ENCODE results near the gene TMEM37. TPM values are rescaled to one million over a fixed set of nuclear protein-coding genes. Genes with fewer than 3 reads are reported as not detected.

The TMEM37 gene
- total RNA-seq, 5 donors from 2014 or later (not counting 1 experiment from before 2014, with no cell fraction given): 0.44 to 0.60 TPM; not detected in 3

DNA sequence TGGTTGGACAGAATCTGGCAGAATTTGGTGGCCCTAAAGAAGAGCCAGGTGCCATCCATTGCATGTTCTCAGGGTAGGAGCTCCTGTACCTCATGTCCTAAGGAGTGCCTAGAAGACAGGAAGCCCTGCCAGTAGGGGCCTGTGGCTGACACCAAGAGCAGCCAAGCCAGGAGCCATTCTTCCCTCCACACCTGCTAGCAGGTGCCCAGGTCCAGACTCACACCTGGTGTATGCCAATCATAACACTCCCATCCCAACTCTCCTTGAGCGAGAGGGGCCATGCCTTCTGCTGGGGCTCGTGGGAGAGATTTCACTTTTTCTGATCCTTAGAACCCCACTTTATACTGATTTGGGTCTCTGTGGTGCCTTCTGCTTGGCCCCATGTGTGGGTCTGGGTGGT, 26.5 kb upstream of the TMEM37 start:
- Mint-ChIP-seq H3K27me3 (peaks cover 0 to 15% of the 10 kb centered on the region in 2 donors), H3K4me3 (no peak overlapping the region), H3K9me3 (no peaks in the 10 kb centered on the region), H3K27ac (no peak overlapping the region), H3K4me1 (no peaks in the 10 kb centered on the region), H3K36me3 (no peaks in the 10 kb centered on the region)
- Histone ChIP-seq H3K4me3 (ENCODE audit: control insufficient read depth in 1 of 2, extremely low read depth in 1 of 2, low read length in 1 of 2) (no peak overlapping the region), H3K27ac (ENCODE audit: low read length) (no peak overlapping the region), H3K4me1 (ENCODE audit: control insufficient read depth in 1 of 2, extremely low read depth in 1 of 2, insufficient read depth in 2 of 2, low read length in 2 of 2) (no peaks in the 10 kb centered on the region), H3K9me3 (no peaks in the 10 kb centered on the region), H3K27me3 (replicated peaks in 1 of 2; ENCODE audit: control insufficient read depth in 2 of 2, extremely low read depth in 1 of 2, insufficient read depth in 2 of 2, low read length in 1 of 2) (peaks cover 0 to 11% of the 10 kb centered on the region in 2 experiments), H3K36me3 (ENCODE audit: control insufficient read depth in 2 of 2, extremely low read depth in 1 of 2, insufficient read depth in 1 of 2, low read length in 1 of 2) (no peaks in the 10 kb centered on the region)
- DNase-seq: no peak
- ChIA-PET POLR2A (no interaction called here), CTCF (no interaction called here)
- no CpG with 5 or more reads among the region's 2 CpGs for WGBS (ENCODE audit: insufficient coverage)
- ATAC-seq (replicated peaks in 1 of 4): no peak

DNA sequence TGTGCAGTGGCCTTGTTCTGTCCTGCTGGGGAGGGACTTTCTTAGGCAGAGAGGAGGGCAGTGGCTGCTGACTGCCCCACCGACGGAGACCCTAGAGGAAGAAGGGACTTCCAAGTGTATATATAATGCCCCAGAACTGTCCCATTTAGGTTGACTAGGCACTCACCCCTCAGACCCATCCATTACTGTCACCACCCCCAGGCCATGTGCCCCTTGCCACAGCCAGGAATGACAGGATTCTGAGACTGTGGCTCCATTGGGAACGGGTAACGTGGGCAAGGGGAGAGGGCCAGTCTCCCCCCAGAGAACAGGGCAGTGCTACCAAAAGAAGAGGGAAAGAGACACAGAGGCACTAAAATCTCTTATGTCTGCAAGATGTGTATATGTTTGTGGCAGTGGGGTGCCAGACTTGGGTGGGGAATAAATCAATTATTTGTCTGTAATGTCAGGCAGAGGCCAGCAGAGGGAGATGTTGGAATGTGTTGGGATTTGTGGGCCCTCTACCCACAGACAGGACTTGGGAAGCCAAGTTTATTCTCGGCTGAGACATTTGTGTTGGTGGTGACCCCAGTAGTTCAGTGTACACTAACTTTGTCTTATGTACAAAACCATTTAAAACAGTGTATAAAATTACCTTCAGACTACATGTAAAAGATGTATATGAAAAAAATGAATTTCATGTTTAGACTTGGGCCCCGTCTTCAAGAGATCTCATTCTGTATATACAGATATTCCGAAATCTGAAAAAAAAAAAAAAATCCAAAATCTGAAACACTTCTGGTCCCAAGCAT, 24.0 kb upstream of the TMEM37 start:
- Mint-ChIP-seq H3K27me3 (peaks cover 4 to 13% of the 10 kb centered on the region in 2 donors), H3K4me3 (no peak overlapping the region), H3K9me3 (no peaks in the 10 kb centered on the region), H3K36me3 (no peaks in the 10 kb centered on the region), H3K4me1 (no peaks in the 10 kb centered on the region), H3K27ac (no peak overlapping the region)
- POLR2A ChIA-PET: no interaction called here
- WGBS (ENCODE audit: insufficient coverage): 82% methylated on average over 4 of the region's 7 CpGs
- H3K36me3 ChIP-seq (ENCODE audit: control insufficient read depth in 2 of 2, extremely low read depth in 1 of 2, insufficient read depth in 1 of 2, low read length in 1 of 2): no peaks in the 10 kb centered on the region
- DNase-seq: peak in 10 of 35 experiments; percentile 6 to 51 (median 12)
- H3K4me3 ChIP-seq (ENCODE audit: control insufficient read depth in 1 of 2, extremely low read depth in 1 of 2, low read length in 1 of 2): no peak overlapping the region
- CTCF ChIA-PET: no interaction called here
- ATAC-seq (replicated peaks in 1 of 4): peak in 1 of 4 experiments; percentile 35
- H3K4me1 ChIP-seq (ENCODE audit: control insufficient read depth in 1 of 2, extremely low read depth in 1 of 2, insufficient read depth in 2 of 2, low read length in 2 of 2): no peaks in the 10 kb centered on the region
- no peak overlapping the region for H3K27ac ChIP-seq (ENCODE audit: low read length)
- H3K27me3 ChIP-seq (replicated peaks in 1 of 2; ENCODE audit: control insufficient read depth in 2 of 2, extremely low read depth in 1 of 2, insufficient read depth in 2 of 2, low read length in 1 of 2): peaks cover 0 to 11% of the 10 kb centered on the region in 2 experiments
- no peaks in the 10 kb centered on the region for H3K9me3 ChIP-seq

DNA sequence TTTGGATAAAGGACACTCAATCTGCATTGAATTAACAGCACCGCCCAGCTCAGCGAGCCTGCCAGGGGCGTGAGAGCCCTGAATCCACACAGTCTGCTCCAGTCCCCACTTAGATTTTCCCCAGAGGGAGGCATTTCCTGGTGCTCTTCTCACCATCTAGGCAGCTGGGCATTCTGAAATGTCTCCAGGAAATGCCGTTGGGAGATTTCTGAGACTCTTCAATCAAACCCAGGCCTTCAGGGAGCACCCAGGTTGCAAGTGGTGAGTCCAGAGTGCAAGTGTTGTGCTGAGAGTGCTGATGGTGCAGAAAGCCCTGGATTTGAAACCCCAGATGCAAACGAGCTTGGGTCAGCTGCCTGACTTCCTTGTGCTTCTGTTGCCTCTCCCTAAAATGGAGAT, 23.4 kb upstream of the TMEM37 start:
- H3K27me3 Mint-ChIP-seq: peaks cover 4 to 13% of the 10 kb centered on the region in 2 donors

DNA sequence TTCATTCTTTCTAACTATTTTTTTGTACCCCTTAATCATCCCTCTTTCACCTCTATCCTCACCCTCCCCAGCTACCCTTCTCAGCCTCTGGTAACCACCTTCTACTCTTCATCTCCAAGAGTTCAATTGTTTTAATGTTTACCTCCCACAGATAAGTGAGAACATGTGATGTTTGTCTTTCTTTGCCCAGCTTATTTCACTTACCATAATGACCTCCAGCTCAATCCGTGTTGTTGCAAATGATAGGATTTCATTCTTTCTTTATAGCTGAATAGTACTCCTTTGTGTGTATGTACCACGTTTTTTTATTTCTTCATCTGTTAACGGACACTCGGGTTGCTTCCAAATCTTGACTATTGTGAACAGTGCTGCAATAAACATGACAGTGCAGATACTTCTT, 22.1 kb upstream of the TMEM37 start:
- no CpG with 5 or more reads among the region's 4 CpGs for WGBS (ENCODE audit: insufficient coverage)
- CTCF ChIA-PET: interaction anchor here in 1 of 2 donors (0.7 kb wide), 1 partner anchor 67 kb away, joined by 3 read pairs; no protein-coding TSS in a partner anchor
- no peaks in the 10 kb centered on the region for H3K36me3 Mint-ChIP-seq
- peaks cover 0 to 3% of the 10 kb centered on the region in 2 experiments for H3K4me1 ChIP-seq (ENCODE audit: control insufficient read depth in 1 of 2, extremely low read depth in 1 of 2, insufficient read depth in 2 of 2, low read length in 2 of 2)
- POLR2A ChIA-PET: no interaction called here
- DNase-seq (no peak), ATAC-seq (replicated peaks in 1 of 4) (no peak)
- H3K4me3 ChIP-seq (ENCODE audit: control insufficient read depth in 1 of 2, extremely low read depth in 1 of 2, low read length in 1 of 2): no peak overlapping the region
- no peak overlapping the region for H3K27ac Mint-ChIP-seq
- peaks cover 0 to 8% of the 10 kb centered on the region in 2 experiments for H3K27me3 ChIP-seq (replicated peaks in 1 of 2; ENCODE audit: control insufficient read depth in 2 of 2, extremely low read depth in 1 of 2, insufficient read depth in 2 of 2, low read length in 1 of 2)
- H3K36me3 ChIP-seq (ENCODE audit: control insufficient read depth in 2 of 2, extremely low read depth in 1 of 2, insufficient read depth in 1 of 2, low read length in 1 of 2): no peaks in the 10 kb centered on the region
- peaks cover 4 to 15% of the 10 kb centered on the region in 2 donors for H3K27me3 Mint-ChIP-seq
- no peaks in the 10 kb centered on the region for H3K9me3 ChIP-seq
- no peaks in the 10 kb centered on the region for H3K9me3 Mint-ChIP-seq
- H3K27ac ChIP-seq (ENCODE audit: low read length): no peak overlapping the region
- H3K4me3 Mint-ChIP-seq: no peak overlapping the region
- H3K4me1 Mint-ChIP-seq: no peaks in the 10 kb centered on the region

More for the DNA sequence above, 23.4 kb upstream of the TMEM37 start:
- no peaks in the 10 kb centered on the region for H3K4me1 Mint-ChIP-seq
- H3K4me3 ChIP-seq (ENCODE audit: control insufficient read depth in 1 of 2, extremely low read depth in 1 of 2, low read length in 1 of 2): no peak overlapping the region
- no peaks in the 10 kb centered on the region for H3K36me3 ChIP-seq (ENCODE audit: control insufficient read depth in 2 of 2, extremely low read depth in 1 of 2, insufficient read depth in 1 of 2, low read length in 1 of 2)
- POLR2A ChIA-PET: no interaction called here
- H3K4me3 Mint-ChIP-seq: no peak overlapping the region
- no peaks in the 10 kb centered on the region for H3K36me3 Mint-ChIP-seq
- peaks cover 0 to 11% of the 10 kb centered on the region in 2 experiments for H3K27me3 ChIP-seq (replicated peaks in 1 of 2; ENCODE audit: control insufficient read depth in 2 of 2, extremely low read depth in 1 of 2, insufficient read depth in 2 of 2, low read length in 1 of 2)
- WGBS (ENCODE audit: insufficient coverage): 54% methylated on average over 4 of the region's 5 CpGs
- H3K4me1 ChIP-seq (ENCODE audit: control insufficient read depth in 1 of 2, extremely low read depth in 1 of 2, insufficient read depth in 2 of 2, low read length in 2 of 2): no peaks in the 10 kb centered on the region
- H3K9me3 Mint-ChIP-seq: no peaks in the 10 kb centered on the region
- H3K27ac Mint-ChIP-seq: no peak overlapping the region
- DNase-seq: no peak
- H3K9me3 ChIP-seq: no peaks in the 10 kb centered on the region
- H3K27ac ChIP-seq (ENCODE audit: low read length): no peak overlapping the region
- CTCF ChIA-PET: interaction anchor here in 1 of 2 donors (0.7 kb wide), 1 partner anchor 70 kb away, joined by 4 read pairs; no protein-coding TSS in a partner anchor
- no peak for ATAC-seq (replicated peaks in 1 of 4)

DNA sequence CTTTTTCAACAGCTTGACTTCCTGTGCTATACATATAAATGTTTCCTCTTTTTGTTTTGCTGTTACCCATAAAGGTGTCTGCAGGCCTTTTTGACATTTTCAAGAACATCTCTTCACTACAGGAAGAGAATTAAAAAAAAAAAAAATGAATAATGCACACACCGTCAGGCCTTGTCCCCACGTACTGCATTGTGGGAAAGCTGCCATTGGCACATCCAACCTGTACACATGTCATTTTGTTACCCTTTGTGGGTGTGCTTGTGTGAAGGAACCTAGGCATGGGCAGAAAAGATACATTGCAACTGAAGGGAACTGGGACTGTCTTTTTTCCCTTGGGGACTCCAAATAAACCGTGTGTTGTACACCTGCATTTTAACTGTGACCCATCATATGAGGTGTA, 16.8 kb upstream of the TMEM37 start:
- H3K9me3 Mint-ChIP-seq: no peaks in the 10 kb centered on the region
- H3K9me3 ChIP-seq: no peaks in the 10 kb centered on the region
- peaks cover 0 to 6% (median 2%) of the 10 kb centered on the region in 3 donors for H3K4me1 Mint-ChIP-seq
- ChIA-PET CTCF (no interaction called here), POLR2A (no interaction called here)
- H3K27ac Mint-ChIP-seq: peak overlapping the region in 1 of 2 donors; percentile 0
- no peak overlapping the region for H3K4me3 ChIP-seq (ENCODE audit: control insufficient read depth in 1 of 2, extremely low read depth in 1 of 2, low read length in 1 of 2)
- DNase-seq (no peak), ATAC-seq (replicated peaks in 1 of 4) (peak in 1 of 4 experiments; percentile 8)
- no peak overlapping the region for H3K27ac ChIP-seq (ENCODE audit: low read length)
- peaks cover 0 to 3% of the 10 kb centered on the region in 2 experiments for H3K27me3 ChIP-seq (replicated peaks in 1 of 2; ENCODE audit: control insufficient read depth in 2 of 2, extremely low read depth in 1 of 2, insufficient read depth in 2 of 2, low read length in 1 of 2)
- H3K36me3 Mint-ChIP-seq: no peaks in the 10 kb centered on the region
- H3K36me3 ChIP-seq (ENCODE audit: control insufficient read depth in 2 of 2, extremely low read depth in 1 of 2, insufficient read depth in 1 of 2, low read length in 1 of 2): no peaks in the 10 kb centered on the region
- peaks cover 15 to 19% of the 10 kb centered on the region in 2 donors for H3K27me3 Mint-ChIP-seq
- H3K4me3 Mint-ChIP-seq: no peak overlapping the region
- peaks cover 0 to 3% of the 10 kb centered on the region in 2 experiments for H3K4me1 ChIP-seq (ENCODE audit: control insufficient read depth in 1 of 2, extremely low read depth in 1 of 2, insufficient read depth in 2 of 2, low read length in 2 of 2)
- WGBS (ENCODE audit: insufficient coverage): 60% methylated on average over 1 of the region's 3 CpGs

DNA sequence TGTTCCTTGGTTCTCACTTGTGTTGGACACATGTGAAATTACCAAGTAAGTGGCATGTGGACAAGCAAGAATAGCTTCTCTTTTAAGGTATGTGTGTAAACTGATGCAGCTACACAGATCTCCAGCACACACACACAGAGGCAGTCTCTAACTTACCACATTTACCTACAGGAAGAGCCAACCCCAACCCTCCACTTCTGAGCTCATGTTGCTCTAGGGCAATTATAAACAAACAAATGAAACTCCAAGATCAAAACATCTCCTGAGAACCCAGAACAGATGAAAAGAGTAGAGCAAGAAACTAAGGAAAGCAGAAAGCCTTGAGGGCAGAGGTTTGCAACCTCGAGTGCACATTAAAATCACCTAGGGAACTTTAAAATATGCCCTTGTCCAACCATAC, 16.0 kb upstream of the TMEM37 start:
- ChIA-PET CTCF (no interaction called here), POLR2A (no interaction called here)
- Mint-ChIP-seq H3K4me3 (no peak overlapping the region), H3K27ac (peak overlapping the region in 1 of 2 donors; percentile 70), H3K36me3 (no peaks in the 10 kb centered on the region), H3K27me3 (peaks cover 19% of the 10 kb centered on the region in 2 donors), H3K9me3 (no peaks in the 10 kb centered on the region), H3K4me1 (peaks cover 0 to 6% (median 2%) of the 10 kb centered on the region in 3 donors)
- no peak for DNase-seq
- Histone ChIP-seq H3K4me3 (ENCODE audit: control insufficient read depth in 1 of 2, extremely low read depth in 1 of 2, low read length in 1 of 2) (no peak overlapping the region), H3K36me3 (ENCODE audit: control insufficient read depth in 2 of 2, extremely low read depth in 1 of 2, insufficient read depth in 1 of 2, low read length in 1 of 2) (no peaks in the 10 kb centered on the region), H3K27ac (ENCODE audit: low read length) (no peak overlapping the region), H3K27me3 (replicated peaks in 1 of 2; ENCODE audit: control insufficient read depth in 2 of 2, extremely low read depth in 1 of 2, insufficient read depth in 2 of 2, low read length in 1 of 2) (peaks cover 0 to 3% of the 10 kb centered on the region in 2 experiments), H3K9me3 (no peaks in the 10 kb centered on the region), H3K4me1 (ENCODE audit: control insufficient read depth in 1 of 2, extremely low read depth in 1 of 2, insufficient read depth in 2 of 2, low read length in 2 of 2) (peaks cover 0 to 3% of the 10 kb centered on the region in 2 experiments)
- no CpG with 5 or more reads among the region's 1 CpG for WGBS (ENCODE audit: insufficient coverage)
- ATAC-seq (replicated peaks in 1 of 4): peak in 1 of 4 experiments; percentile 72

All from T-cell (primary cell).